Endothelial cell of umbilical vein (primary cell): ENCODE measurements around the gene ACSL6.

ENCODE experiments used
- JUN ChIP-seq: IDR thresholded peaks from 2 replicates; pipeline ENCODE4 v1.6.1; 2011; ENCODE audit warnings: borderline replicate concordance, low read depth; ENCODE audit not compliant: insufficient read length, insufficient read depth
- TF ChIP-seq, protein P1 (sequence below), 2 donors: IDR thresholded peaks; 1 replicate in 1 of 2; 2 replicates in 1 of 2; pipeline ENCODE4 v1.5.1; 2011; ENCODE audit warnings: low read length in 2 of 2, mild to moderate bottlenecking in 2 of 2, moderate library complexity in 2 of 2, control low read depth in 1 of 2, inconsistent platforms in 1 of 2, low read depth in 1 of 2; ENCODE audit not compliant: insufficient read depth in 1 of 2; ENCODE audit errors: extremely low read depth in 1 of 2

DNA sequence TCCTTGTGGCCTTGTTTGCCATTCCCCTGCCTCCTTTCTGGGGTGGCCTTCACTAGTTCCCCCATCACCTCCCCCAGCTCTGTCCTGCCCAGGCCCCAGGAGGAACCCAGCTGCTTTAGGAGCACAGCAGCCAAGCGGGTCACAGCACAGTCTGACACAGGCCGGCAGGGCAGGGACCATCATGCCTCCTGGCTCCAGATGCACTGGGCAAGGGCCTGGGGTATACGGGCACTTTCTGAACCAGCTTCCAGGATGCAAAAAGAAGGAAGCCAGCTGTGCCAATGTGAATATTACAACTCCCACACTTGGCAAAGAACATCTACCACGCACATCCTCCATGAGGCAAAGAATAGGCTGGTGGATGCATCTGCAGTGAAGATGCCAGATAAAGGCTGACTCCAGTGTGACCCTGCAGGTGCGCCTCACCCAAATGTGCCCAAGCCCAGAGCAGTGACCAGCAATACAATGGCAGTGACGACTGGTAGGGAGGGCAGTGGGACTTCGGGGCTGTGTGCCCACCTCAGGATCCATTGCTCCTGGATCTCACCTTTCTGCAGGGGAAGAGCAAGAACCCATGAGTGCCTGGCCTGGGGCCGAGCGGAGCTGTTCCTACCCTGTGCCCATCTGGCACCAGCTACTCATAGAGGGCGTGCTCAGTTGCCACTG lies 42.7 kb upstream of the ACSL6 start:
- TF ChIP-seq, protein P1, sequence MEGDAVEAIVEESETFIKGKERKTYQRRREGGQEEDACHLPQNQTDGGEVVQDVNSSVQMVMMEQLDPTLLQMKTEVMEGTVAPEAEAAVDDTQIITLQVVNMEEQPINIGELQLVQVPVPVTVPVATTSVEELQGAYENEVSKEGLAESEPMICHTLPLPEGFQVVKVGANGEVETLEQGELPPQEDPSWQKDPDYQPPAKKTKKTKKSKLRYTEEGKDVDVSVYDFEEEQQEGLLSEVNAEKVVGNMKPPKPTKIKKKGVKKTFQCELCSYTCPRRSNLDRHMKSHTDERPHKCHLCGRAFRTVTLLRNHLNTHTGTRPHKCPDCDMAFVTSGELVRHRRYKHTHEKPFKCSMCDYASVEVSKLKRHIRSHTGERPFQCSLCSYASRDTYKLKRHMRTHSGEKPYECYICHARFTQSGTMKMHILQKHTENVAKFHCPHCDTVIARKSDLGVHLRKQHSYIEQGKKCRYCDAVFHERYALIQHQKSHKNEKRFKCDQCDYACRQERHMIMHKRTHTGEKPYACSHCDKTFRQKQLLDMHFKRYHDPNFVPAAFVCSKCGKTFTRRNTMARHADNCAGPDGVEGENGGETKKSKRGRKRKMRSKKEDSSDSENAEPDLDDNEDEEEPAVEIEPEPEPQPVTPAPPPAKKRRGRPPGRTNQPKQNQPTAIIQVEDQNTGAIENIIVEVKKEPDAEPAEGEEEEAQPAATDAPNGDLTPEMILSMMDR (IDR thresholded peaks at IDR 0.05; ENCODE audit: extremely low read depth in 1 of 2, insufficient read depth in 1 of 2, low read depth in 1 of 2, low read length in 2 of 2), result no peak
- no peak for TF ChIP-seq JUN
